PFSK-1 (cell line): Measurements from ENCODE around the gene PLEKHD1.

Experiments used
- FOXP2 ChIP-seq: optimal IDR thresholded peaks from 2 replicates; pipeline ENCODE3; 2011; ENCODE audit warnings: borderline replicate concordance, control low read depth, inconsistent platforms; ENCODE audit not compliant: insufficient read depth; ENCODE audit errors: extremely low read length, extremely low read depth
- POLR2AphosphoS5 ChIP-seq: IDR thresholded peaks from 2 replicates; pipeline ENCODE4 v1.6.1; 2012; ENCODE audit warnings: low read depth, mild to moderate bottlenecking, control low read depth, low read length, moderate library complexity
- REST ChIP-seq, 2 experiments: IDR thresholded peaks; 2 replicates each; pipeline versions ENCODE4 v1.6.1 to v1.8.0; 2011 to 2012; ENCODE audit warnings: low read depth in 2 of 2, low read length in 2 of 2, control low read depth in 1 of 2, inconsistent platforms in 1 of 2, mild to moderate bottlenecking in 1 of 2, moderate library complexity in 1 of 2; ENCODE audit not compliant: insufficient read depth in 1 of 2
- SIN3A ChIP-seq: IDR thresholded peaks from 2 replicates; pipeline ENCODE4 v1.6.1; 2012; ENCODE audit warnings: mild to moderate bottlenecking, low read length, moderate library complexity, borderline replicate concordance; ENCODE audit not compliant: insufficient read depth
- TAF1 ChIP-seq: IDR thresholded peaks from 2 replicates; pipeline ENCODE4 v1.6.1; 2012; ENCODE audit warnings: low read length, control low read depth, borderline replicate concordance; ENCODE audit not compliant: insufficient read depth

The PLEKHD1 gene

DNA sequence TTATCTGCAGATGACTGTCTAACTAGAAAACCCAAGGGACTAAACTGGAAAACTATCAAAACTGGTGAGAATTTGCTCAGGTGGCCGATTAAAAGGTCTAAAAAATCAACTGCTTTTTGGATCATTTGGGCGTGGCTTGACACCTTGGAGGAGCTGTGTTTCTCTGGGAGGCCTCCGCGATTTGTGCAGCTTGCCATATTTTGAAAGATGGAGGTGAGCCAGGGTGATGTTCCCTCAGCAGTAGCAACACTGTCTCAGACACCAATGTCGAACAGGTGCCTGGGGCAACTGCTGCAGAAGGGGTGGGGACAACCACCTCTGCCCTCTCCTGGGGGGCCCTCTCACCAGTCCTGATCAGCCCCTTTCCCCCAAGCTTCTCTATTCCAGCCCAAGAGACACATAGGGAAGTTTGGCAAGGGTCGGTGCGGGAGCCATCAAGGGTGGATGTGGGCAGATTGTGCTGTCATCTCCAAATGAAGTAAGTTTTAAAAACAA, 86.4 kb downstream of the PLEKHD1 start:
- TF ChIP-seq POLR2AphosphoS5, result no peak
- no peak for TF ChIP-seq TAF1
- no peak for TF ChIP-seq SIN3A
- TF ChIP-seq FOXP2, result no peak
- TF ChIP-seq REST (IDR thresholded peaks at IDR 0.05; ENCODE audit: insufficient read depth in 1 of 2, low read depth in 2 of 2, low read length in 2 of 2), result no peak

DNA sequence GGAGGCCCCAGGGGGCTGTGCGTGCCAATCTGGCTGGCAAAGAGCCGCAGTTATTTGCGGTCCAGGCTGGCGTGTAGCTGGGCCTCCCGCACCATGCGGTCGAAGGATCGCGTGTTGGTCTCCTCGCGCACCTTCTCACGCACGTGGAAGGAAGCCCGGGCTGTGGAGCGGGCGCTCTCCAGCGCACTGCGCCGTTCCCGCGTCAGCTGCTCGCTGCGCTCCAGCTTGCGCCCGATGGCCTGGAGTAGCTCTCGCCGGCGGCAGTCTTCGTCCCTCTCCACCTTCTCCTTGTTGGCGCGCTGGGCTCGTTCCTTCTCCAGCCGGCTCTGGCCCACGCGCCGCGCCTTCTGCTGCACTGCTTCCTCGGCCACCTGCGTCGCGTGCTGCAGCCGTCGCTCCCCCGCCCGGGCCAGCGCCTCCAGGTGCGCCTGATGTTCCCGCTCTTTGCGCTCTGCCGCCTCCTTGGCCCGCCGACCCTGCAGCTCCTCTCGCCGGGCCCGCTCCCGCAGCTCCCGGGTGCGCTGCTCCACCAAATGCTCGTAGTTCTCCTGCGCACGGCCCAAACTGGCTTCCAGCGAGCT, 87.0 kb downstream of the PLEKHD1 start:
- TF ChIP-seq TAF1 (no peak), FOXP2 (no peak), REST (IDR thresholded peaks at IDR 0.05; ENCODE audit: insufficient read depth in 1 of 2, low read depth in 2 of 2, low read length in 2 of 2) (no peak), SIN3A (no peak), POLR2AphosphoS5 (no peak)

DNA sequence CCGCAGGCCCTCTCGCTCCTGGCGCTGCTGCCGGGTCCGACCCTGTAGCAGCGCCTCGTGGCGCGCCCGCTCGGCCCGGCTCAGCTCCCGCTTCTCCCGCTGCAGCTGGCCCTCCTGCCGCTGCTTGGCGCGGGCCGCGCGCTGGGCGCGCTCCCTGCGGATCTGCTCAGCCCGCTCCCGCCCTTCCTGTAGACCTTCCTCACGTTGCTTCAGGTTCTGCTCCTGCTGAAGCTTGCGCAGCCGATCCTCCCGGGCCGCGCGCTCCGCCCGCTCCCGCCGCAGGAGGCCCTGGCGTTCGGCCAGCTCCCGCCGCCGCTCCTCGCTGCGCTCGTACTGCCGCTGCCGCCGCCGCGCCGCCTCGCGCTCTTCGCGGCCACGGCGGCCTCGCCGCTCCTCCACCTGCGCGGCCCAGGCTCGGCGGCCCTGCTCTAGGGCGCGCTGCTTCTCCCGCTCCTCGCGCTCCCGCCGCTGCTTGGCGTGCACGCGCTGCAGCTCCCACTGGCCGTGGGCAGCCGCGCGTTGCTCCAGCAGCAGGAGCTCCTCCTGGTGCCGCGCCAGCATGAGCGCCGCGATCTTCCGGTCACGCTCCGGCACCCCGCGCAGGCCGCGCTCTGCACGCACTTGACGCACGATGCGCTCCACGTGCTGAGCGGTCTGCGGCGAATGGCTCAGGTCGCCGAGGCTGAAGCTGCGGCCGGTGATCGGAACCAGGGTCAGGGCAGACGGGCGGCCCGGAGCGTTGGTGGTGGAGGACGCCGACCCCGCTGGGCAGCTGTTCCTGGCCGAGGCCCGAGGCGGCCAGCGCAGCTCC, 87.7 kb downstream of the PLEKHD1 start:
- no peak for TF ChIP-seq SIN3A

GRCh38 chr14:69572841-69573135, 88.3 kb downstream of the PLEKHD1 start:
- TF ChIP-seq TAF1 (no peak), FOXP2 (no peak), REST (IDR thresholded peaks at IDR 0.05; ENCODE audit: insufficient read depth in 1 of 2, low read depth in 2 of 2, low read length in 2 of 2) (no peak), POLR2AphosphoS5 (no peak), SIN3A (no peak)

DNA sequence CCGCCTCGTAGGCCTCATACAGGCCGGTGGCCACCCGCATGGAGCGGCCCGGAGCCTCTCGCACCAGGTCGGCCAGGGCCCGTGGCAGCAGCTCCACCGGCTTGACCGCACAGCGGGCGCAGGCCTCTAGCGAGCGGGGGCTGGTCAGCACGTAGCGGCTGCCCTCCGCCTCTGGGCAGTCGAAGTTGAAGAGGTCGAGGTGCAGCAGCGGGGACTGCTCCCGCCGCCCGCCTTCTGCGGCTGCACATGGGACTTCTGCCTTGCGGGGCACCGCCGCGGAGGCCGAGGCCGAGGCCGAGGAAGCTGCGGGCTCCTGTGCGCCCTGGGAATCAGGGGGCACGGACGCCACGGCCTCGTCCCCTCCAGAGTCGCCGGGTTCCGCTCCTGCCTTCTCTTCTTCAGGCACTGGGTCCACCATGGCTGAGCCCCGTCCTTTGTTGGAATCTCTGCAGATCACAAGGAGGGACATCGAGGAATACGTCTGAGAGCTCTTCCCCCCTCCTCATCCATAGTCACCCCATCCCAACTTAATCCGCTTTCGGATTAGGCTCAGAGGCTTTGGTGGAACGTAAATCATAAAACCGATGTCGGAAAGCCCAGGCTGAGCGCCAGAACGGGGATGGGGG, 88.8 kb downstream of the PLEKHD1 start:
- TF ChIP-seq REST (IDR thresholded peaks at IDR 0.05; ENCODE audit: insufficient read depth in 1 of 2, low read depth in 2 of 2, low read length in 2 of 2), result no peak
